ENCODE measurements around the gene GREB1.

GREB1 gene

GRCh38 chr2:11514904-11515303 is 18.9 kb upstream of the GREB1 start:
- H3K4me1 ChIP-seq (ENCODE audit: low read length): no peaks in the 10 kb centered on the region
- no peaks in the 10 kb centered on the region for H3K9me3 ChIP-seq (ENCODE audit: insufficient read depth, low read length)
- H3K36me3 ChIP-seq (replicated peaks; ENCODE audit: low read depth, low read length): no peaks in the 10 kb centered on the region
- H3K9ac ChIP-seq (ENCODE audit: low read length): no peak overlapping the region
- H3K79me2 ChIP-seq (ENCODE audit: low read length): no peaks in the 10 kb centered on the region
- H3K4me3 ChIP-seq (ENCODE audit: low read length): no peak overlapping the region
- no peak overlapping the region for H2AFZ ChIP-seq (ENCODE audit: low read depth, low read length)
- no peaks in the 10 kb centered on the region for H4K20me1 ChIP-seq (ENCODE audit: insufficient read depth, low read length)
- 0 out of 2 replicates have a peak, but pooled peaks cover 4% of the 10 kb centered on the region for H3K27me3 ChIP-seq (ENCODE audit: low read depth, low read length)
- H3K27ac ChIP-seq (ENCODE audit: low read length): no peak overlapping the region
- no peak for TF ChIP-seq EZH2phosphoT487 (IDR thresholded peaks at IDR 0.05; ENCODE audit: low read depth)
- TF ChIP-seq, protein P1, sequence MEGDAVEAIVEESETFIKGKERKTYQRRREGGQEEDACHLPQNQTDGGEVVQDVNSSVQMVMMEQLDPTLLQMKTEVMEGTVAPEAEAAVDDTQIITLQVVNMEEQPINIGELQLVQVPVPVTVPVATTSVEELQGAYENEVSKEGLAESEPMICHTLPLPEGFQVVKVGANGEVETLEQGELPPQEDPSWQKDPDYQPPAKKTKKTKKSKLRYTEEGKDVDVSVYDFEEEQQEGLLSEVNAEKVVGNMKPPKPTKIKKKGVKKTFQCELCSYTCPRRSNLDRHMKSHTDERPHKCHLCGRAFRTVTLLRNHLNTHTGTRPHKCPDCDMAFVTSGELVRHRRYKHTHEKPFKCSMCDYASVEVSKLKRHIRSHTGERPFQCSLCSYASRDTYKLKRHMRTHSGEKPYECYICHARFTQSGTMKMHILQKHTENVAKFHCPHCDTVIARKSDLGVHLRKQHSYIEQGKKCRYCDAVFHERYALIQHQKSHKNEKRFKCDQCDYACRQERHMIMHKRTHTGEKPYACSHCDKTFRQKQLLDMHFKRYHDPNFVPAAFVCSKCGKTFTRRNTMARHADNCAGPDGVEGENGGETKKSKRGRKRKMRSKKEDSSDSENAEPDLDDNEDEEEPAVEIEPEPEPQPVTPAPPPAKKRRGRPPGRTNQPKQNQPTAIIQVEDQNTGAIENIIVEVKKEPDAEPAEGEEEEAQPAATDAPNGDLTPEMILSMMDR (IDR thresholded peaks at IDR 0.05; ENCODE audit: low read depth, low read length): no peak
- no peak overlapping the region for H3K4me2 ChIP-seq (ENCODE audit: low read length)

- Histone ChIP-seq H3K36me3 (replicated peaks; ENCODE audit: low read depth, low read length) (no peaks in the 10 kb centered on the region), H2AFZ (ENCODE audit: low read depth, low read length) (no peak overlapping the region), H3K79me2 (ENCODE audit: low read length) (no peaks in the 10 kb centered on the region)
These were observed 18.3 kb upstream of the GREB1 start for GRCh38 chr2:11515490-11515981.

GRCh38 chr2:11516984-11517648 is 16.7 kb upstream of the GREB1 start:
- Histone ChIP-seq H3K4me1 (ENCODE audit: low read length) (no peaks in the 10 kb centered on the region), H3K9ac (ENCODE audit: low read length) (no peak overlapping the region), H3K9me3 (ENCODE audit: insufficient read depth, low read length) (no peaks in the 10 kb centered on the region), H4K20me1 (ENCODE audit: insufficient read depth, low read length) (no peaks in the 10 kb centered on the region), H3K4me2 (ENCODE audit: low read length) (no peak overlapping the region), H3K4me3 (ENCODE audit: low read length) (no peak overlapping the region), H3K27me3 (ENCODE audit: low read depth, low read length) (0 out of 2 replicates have a peak, but pooled peaks cover 4% of the 10 kb centered on the region), H3K79me2 (ENCODE audit: low read length) (no peaks in the 10 kb centered on the region), H3K27ac (ENCODE audit: low read length) (no peak overlapping the region), H2AFZ (ENCODE audit: low read depth, low read length) (no peak overlapping the region), H3K36me3 (replicated peaks; ENCODE audit: low read depth, low read length) (no peaks in the 10 kb centered on the region)
- TF ChIP-seq, protein P1 (IDR thresholded peaks at IDR 0.05; ENCODE audit: low read depth, low read length): no peak
- TF ChIP-seq EZH2phosphoT487 (IDR thresholded peaks at IDR 0.05; ENCODE audit: low read depth): no peak

More at GRCh38 chr2:11515490-11515981, 18.3 kb upstream of the GREB1 start:
- Histone ChIP-seq H3K27ac (ENCODE audit: low read length) (no peak overlapping the region), H3K27me3 (ENCODE audit: low read depth, low read length) (0 out of 2 replicates have a peak, but pooled peaks cover 4% of the 10 kb centered on the region), H3K4me3 (ENCODE audit: low read length) (no peak overlapping the region), H3K4me2 (ENCODE audit: low read length) (no peak overlapping the region), H3K4me1 (ENCODE audit: low read length) (no peaks in the 10 kb centered on the region), H3K9me3 (ENCODE audit: insufficient read depth, low read length) (no peaks in the 10 kb centered on the region), H4K20me1 (ENCODE audit: insufficient read depth, low read length) (no peaks in the 10 kb centered on the region), H3K9ac (ENCODE audit: low read length) (no peak overlapping the region)
- TF ChIP-seq EZH2phosphoT487 (IDR thresholded peaks at IDR 0.05; ENCODE audit: low read depth): no peak
- TF ChIP-seq, protein P1 (IDR thresholded peaks at IDR 0.05; ENCODE audit: low read depth, low read length): no peak

DNA sequence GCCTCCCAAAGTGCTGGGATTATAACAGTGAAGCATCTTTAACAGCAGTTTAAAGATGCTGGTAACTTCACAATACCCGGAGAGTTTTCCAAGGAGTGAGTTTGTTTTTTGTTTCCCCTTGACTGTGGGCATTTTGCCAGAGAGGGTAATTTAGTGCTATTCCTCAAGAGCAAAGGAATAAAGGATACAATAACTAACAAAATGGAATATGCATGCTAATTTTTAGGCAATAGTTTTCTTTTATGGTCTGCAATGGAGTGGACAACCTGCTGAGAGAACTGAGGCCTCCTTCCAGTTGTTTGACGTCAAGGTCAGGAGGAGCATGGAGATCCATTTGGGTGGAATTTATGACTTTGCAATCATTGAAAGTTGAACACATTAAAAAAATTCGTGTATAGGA is 15.9 kb upstream of the GREB1 start:
- H4K20me1 ChIP-seq (ENCODE audit: insufficient read depth, low read length): no peaks in the 10 kb centered on the region
- no peak overlapping the region for H3K27ac ChIP-seq (ENCODE audit: low read length)
- TF ChIP-seq EZH2phosphoT487 (IDR thresholded peaks at IDR 0.05; ENCODE audit: low read depth): no peak
- TF ChIP-seq, protein P1 (IDR thresholded peaks at IDR 0.05; ENCODE audit: low read depth, low read length): no peak
- no peaks in the 10 kb centered on the region for H3K9me3 ChIP-seq (ENCODE audit: insufficient read depth, low read length)
- H3K27me3 ChIP-seq (ENCODE audit: low read depth, low read length): 0 out of 2 replicates have a peak, but pooled peaks cover 4% of the 10 kb centered on the region
- no peaks in the 10 kb centered on the region for H3K4me1 ChIP-seq (ENCODE audit: low read length)
- H3K9ac ChIP-seq (ENCODE audit: low read length): no peak overlapping the region
- no peak overlapping the region for H2AFZ ChIP-seq (ENCODE audit: low read depth, low read length)
- no peaks in the 10 kb centered on the region for H3K36me3 ChIP-seq (replicated peaks; ENCODE audit: low read depth, low read length)
- no peak overlapping the region for H3K4me3 ChIP-seq (ENCODE audit: low read length)
- H3K4me2 ChIP-seq (ENCODE audit: low read length): no peak overlapping the region
- no peaks in the 10 kb centered on the region for H3K79me2 ChIP-seq (ENCODE audit: low read length)

All from OCI-LY3 (cell line).